ENCODE measurements around the gene HS6ST2. TPM values are rescaled to one million over a fixed set of nuclear protein-coding genes. Genes with fewer than 3 reads are reported as not detected.

HS6ST2 gene
- total RNA-seq, 1 experiment from 2014 or later, result 24.6 TPM

GRCh38 chrX:132749406-132749805, 209.0 kb downstream of the HS6ST2 start:
- H3K79me2 ChIP-seq (ENCODE audit: insufficient read depth, low read length), result no peaks in the 10 kb centered on the region
- intact Hi-C loops (cut with micrococcal nuclease), result no loop called here
- TF ChIP-seq FOSL1 (IDR thresholded peaks at IDR 0.05; ENCODE audit: low read depth) (no peak), REST (IDR thresholded peaks at IDR 0.05; ENCODE audit: low read depth) (no peak), SIN3A (IDR thresholded peaks at IDR 0.05; ENCODE audit: low read depth) (no peak)
- H3K9ac ChIP-seq (ENCODE audit: low read length), result no peak overlapping the region
- no peak overlapping the region for H2AFZ ChIP-seq (ENCODE audit: low read depth, low read length, poor library complexity, severe bottlenecking)
- no peak overlapping the region for H3K4me3 ChIP-seq (replicated peaks in 1 of 2; ENCODE audit: low read depth in 1 of 2, low read length in 2 of 2)
- no peak overlapping the region for H3K27ac ChIP-seq (ENCODE audit: low read depth, low read length)
- no peaks in the 10 kb centered on the region for H3K27me3 ChIP-seq (ENCODE audit: insufficient read depth, low read length)
- DNase-seq (ENCODE audit: low read depth, low spot score) (no peak), ATAC-seq (no peak)
- no peaks in the 10 kb centered on the region for H3K9me2 ChIP-seq (ENCODE audit: insufficient read depth)
- H3K9me3 ChIP-seq (ENCODE audit: control insufficient read depth in 1 of 2, insufficient read depth in 1 of 2, low read depth in 1 of 2, low read length in 2 of 2), result no peaks in the 10 kb centered on the region
- H4K20me1 ChIP-seq (ENCODE audit: insufficient read depth), result no peaks in the 10 kb centered on the region
- no TSS peak for BruUV-seq (replicated peaks)
- ChIA-PET RAD21 (ENCODE audit: low non-redundant PET in 1 of 2, low total read pairs in 2 of 2, uncharacterized antibody in 2 of 2, unreplicated experiment in 2 of 2) (no interaction called here), POLR2A (no interaction called here), CTCF (no interaction called here)
- H3K36me3 ChIP-seq (ENCODE audit: control insufficient read depth in 1 of 2, insufficient read depth in 2 of 2, low read length in 2 of 2), result no peaks in the 10 kb centered on the region
- H3K4me1 ChIP-seq (ENCODE audit: control insufficient read depth in 1 of 2, insufficient read depth in 2 of 2, low read length in 2 of 2), result no peaks in the 10 kb centered on the region
- no peak overlapping the region for H3K4me2 ChIP-seq (ENCODE audit: low read length)

- no peak overlapping the region for H3K9ac ChIP-seq (ENCODE audit: low read length)
- H3K27ac ChIP-seq (ENCODE audit: low read depth, low read length), result no peak overlapping the region
- no peaks in the 10 kb centered on the region for H3K27me3 ChIP-seq (ENCODE audit: insufficient read depth, low read length)
- no peak overlapping the region for H3K4me3 ChIP-seq (replicated peaks in 1 of 2; ENCODE audit: low read depth in 1 of 2, low read length in 2 of 2)
- no peaks in the 10 kb centered on the region for H3K79me2 ChIP-seq (ENCODE audit: insufficient read depth, low read length)
- POLR2A ChIA-PET, result no interaction called here
- CTCF ChIA-PET, result no interaction called here
- intact Hi-C loops (cut with micrococcal nuclease), result no loop called here
- no peaks in the 10 kb centered on the region for H3K36me3 ChIP-seq (ENCODE audit: control insufficient read depth in 1 of 2, insufficient read depth in 2 of 2, low read length in 2 of 2)
- TF ChIP-seq MAX (IDR thresholded peaks at IDR 0.05), result no peak
- no peak for TF ChIP-seq ZBTB33 (IDR thresholded peaks at IDR 0.05; ENCODE audit: extremely low read depth, insufficient replicate concordance, low read length)
- TF ChIP-seq CEBPB (IDR thresholded peaks at IDR 0.05; ENCODE audit: low read depth), result no peak
- TF ChIP-seq CBX3 (IDR thresholded peaks at IDR 0.05; ENCODE audit: low read depth), result no peak
- no peak for TF ChIP-seq ZFX (IDR thresholded peaks at IDR 0.05)
- no peak for TF ChIP-seq YY1 (IDR thresholded peaks at IDR 0.05; ENCODE audit: extremely low read depth, insufficient replicate concordance, low read depth, low read length)
- no peaks in the 10 kb centered on the region for H3K9me3 ChIP-seq (ENCODE audit: control insufficient read depth in 1 of 2, insufficient read depth in 1 of 2, low read depth in 1 of 2, low read length in 2 of 2)
- BruUV-seq (replicated peaks), result no TSS peak
- RAD21 ChIA-PET (ENCODE audit: low non-redundant PET in 1 of 2, low total read pairs in 2 of 2, uncharacterized antibody in 2 of 2, unreplicated experiment in 2 of 2), result no interaction called here
- no peaks in the 10 kb centered on the region for H4K20me1 ChIP-seq (ENCODE audit: insufficient read depth)
- ATAC-seq, result no peak
- H3K9me2 ChIP-seq (ENCODE audit: insufficient read depth), result no peaks in the 10 kb centered on the region
- H2AFZ ChIP-seq (ENCODE audit: low read depth, low read length, poor library complexity, severe bottlenecking), result no peak overlapping the region
- H3K4me1 ChIP-seq (ENCODE audit: control insufficient read depth in 1 of 2, insufficient read depth in 2 of 2, low read length in 2 of 2), result no peaks in the 10 kb centered on the region
- H3K4me2 ChIP-seq (ENCODE audit: low read length), result no peak overlapping the region
- no peak for DNase-seq (ENCODE audit: low read depth, low spot score)
Observed at GRCh38 chrX:132748909-132749308, 209.5 kb downstream of the HS6ST2 start.

All from HCT116 (cell line).